ENCODE measurements around the gene CYP3A5. TPM values are rescaled to one million over a fixed set of nuclear protein-coding genes. Genes with fewer than 3 reads are reported as not detected.

Gene CYP3A5
- polyA plus RNA-seq, 1 donor (not counting 4 experiments of a cell fraction or from before 2014, with no cell fraction given) = 3.4 TPM

DNA sequence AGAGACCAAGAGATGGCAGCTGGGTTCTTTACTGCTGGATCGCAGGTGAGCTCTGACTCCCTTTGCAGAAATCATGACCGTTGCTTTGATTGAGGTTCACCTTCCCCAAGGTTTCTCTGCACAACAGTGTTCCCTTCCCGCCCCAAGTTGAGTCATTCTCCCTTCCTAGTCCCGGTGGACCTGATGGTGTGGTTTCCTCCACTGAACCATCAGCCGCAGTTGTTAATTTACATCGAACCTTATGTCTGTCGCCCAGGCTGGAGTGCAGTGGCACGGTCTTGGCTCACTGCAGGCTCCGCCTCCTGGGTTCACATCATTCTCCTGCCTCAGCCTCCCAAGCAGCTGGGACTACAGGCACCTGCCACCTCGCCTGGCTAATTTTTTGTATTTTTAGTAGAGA is 57.2 kb downstream of the CYP3A5 start:
- no peaks in the 10 kb centered on the region for H3K27me3 ChIP-seq (ENCODE audit: control insufficient read depth, extremely low read depth, insufficient read depth, low read length)
- no peak overlapping the region for H3K9ac ChIP-seq (ENCODE audit: control insufficient read depth, extremely low read depth, insufficient read depth, low read length)
- H2AFZ ChIP-seq (ENCODE audit: control insufficient read depth, low read length) = no peak overlapping the region
- no peaks in the 10 kb centered on the region for H4K20me1 ChIP-seq (ENCODE audit: control insufficient read depth, extremely low read depth, insufficient read depth, low read length)
- H3K4me3 ChIP-seq (ENCODE audit: control insufficient read depth in 2 of 3, extremely low read depth in 1 of 3, insufficient read depth in 2 of 3, low read depth in 1 of 3, low read length in 3 of 3) = no peak overlapping the region
- dilution Hi-C loops (cut with MboI; ENCODE audit: extremely low pct_ligation_motif_present, low sequenced_read_pairs) = no loop called here
- peak overlapping the region; percentile 65 for H3K27ac ChIP-seq (ENCODE audit: control insufficient read depth, insufficient read depth, low read length)
- H3K4me2 ChIP-seq (ENCODE audit: control insufficient read depth, extremely low read depth, insufficient read depth, low read depth, low read length) = peak overlapping the region; percentile 77
- peak; percentile 79 for FAIRE-seq
- DNase-seq (ENCODE audit: low read depth, low spot score) = no peak
- peaks cover 55 to 70% of the 10 kb centered on the region in 2 experiments for H3K36me3 ChIP-seq (ENCODE audit: control insufficient read depth in 2 of 2, extremely low read depth in 1 of 2, insufficient read depth in 2 of 2, low read length in 2 of 2)
- H3K9me3 ChIP-seq (ENCODE audit: control insufficient read depth, low read depth, low read length) = no peaks in the 10 kb centered on the region
- TF ChIP-seq CTCF (optimal IDR thresholded peaks at IDR 0.05 in 1 of 3, IDR thresholded peaks at IDR 0.05 in 1 of 3, conservative IDR thresholded peaks at IDR 0.05 in 1 of 3; ENCODE audit: extremely low read depth in 1 of 3, insufficient read depth in 2 of 3, low read length in 3 of 3) = peak in 1 of 3 experiments; percentile 23
- no peak for TF ChIP-seq EZH2 (IDR thresholded peaks at IDR 0.05; ENCODE audit: low read length)
- H3K9me1 ChIP-seq (ENCODE audit: control insufficient read depth, extremely low read depth, insufficient read depth, low read length) = peaks cover 2% of the 10 kb centered on the region
- H3K79me2 ChIP-seq (ENCODE audit: control insufficient read depth, insufficient read depth, low read length) = peaks cover 56% of the 10 kb centered on the region
- peaks cover 46% of the 10 kb centered on the region for H3K4me1 ChIP-seq (ENCODE audit: control insufficient read depth, extremely low read depth, insufficient read depth, low read length)

DNA sequence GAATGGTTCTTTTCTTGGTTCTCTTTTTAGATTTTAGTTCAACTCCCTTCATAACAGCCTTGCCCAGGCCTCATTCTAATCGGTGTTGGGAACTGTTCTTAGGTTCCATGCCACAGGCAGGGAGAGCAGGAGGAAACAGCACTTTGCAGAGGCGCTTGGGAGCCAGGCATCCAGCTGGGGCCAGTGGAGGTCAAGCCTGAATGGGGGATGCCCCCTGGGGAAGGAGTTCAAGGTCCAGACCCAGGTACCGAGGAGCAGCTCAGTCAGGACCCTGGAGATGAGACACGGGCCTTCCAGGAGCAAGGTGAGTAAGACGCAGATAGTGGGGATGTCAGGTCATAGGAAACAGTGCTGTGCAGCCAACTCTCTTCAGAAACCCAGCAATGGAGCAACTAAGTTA is 58.5 kb downstream of the CYP3A5 start:
- DNase-seq (ENCODE audit: low read depth, low spot score) = no peak
- Histone ChIP-seq H2AFZ (ENCODE audit: control insufficient read depth, low read length) (no peak overlapping the region), H3K4me3 (ENCODE audit: control insufficient read depth in 2 of 3, extremely low read depth in 1 of 3, insufficient read depth in 2 of 3, low read depth in 1 of 3, low read length in 3 of 3) (no peak overlapping the region), H3K9ac (ENCODE audit: control insufficient read depth, extremely low read depth, insufficient read depth, low read length) (no peak overlapping the region), H4K20me1 (ENCODE audit: control insufficient read depth, extremely low read depth, insufficient read depth, low read length) (no peaks in the 10 kb centered on the region), H3K4me1 (ENCODE audit: control insufficient read depth, extremely low read depth, insufficient read depth, low read length) (peaks cover 49% of the 10 kb centered on the region), H3K4me2 (ENCODE audit: control insufficient read depth, extremely low read depth, insufficient read depth, low read depth, low read length) (no peak overlapping the region), H3K79me2 (ENCODE audit: control insufficient read depth, insufficient read depth, low read length) (peaks cover 62% of the 10 kb centered on the region), H3K9me1 (ENCODE audit: control insufficient read depth, extremely low read depth, insufficient read depth, low read length) (peaks cover 2% of the 10 kb centered on the region), H3K9me3 (ENCODE audit: control insufficient read depth, low read depth, low read length) (no peaks in the 10 kb centered on the region), H3K36me3 (ENCODE audit: control insufficient read depth in 2 of 2, extremely low read depth in 1 of 2, insufficient read depth in 2 of 2, low read length in 2 of 2) (peaks cover 48 to 66% of the 10 kb centered on the region in 2 experiments), H3K27me3 (ENCODE audit: control insufficient read depth, extremely low read depth, insufficient read depth, low read length) (no peaks in the 10 kb centered on the region), H3K27ac (ENCODE audit: control insufficient read depth, insufficient read depth, low read length) (no peak overlapping the region)
- dilution Hi-C loops (cut with MboI; ENCODE audit: extremely low pct_ligation_motif_present, low sequenced_read_pairs) = no loop called here
- TF ChIP-seq CTCF (optimal IDR thresholded peaks at IDR 0.05 in 1 of 3, IDR thresholded peaks at IDR 0.05 in 1 of 3, conservative IDR thresholded peaks at IDR 0.05 in 1 of 3; ENCODE audit: extremely low read depth in 1 of 3, insufficient read depth in 2 of 3, low read length in 3 of 3) = no peak
- TF ChIP-seq EZH2 (IDR thresholded peaks at IDR 0.05; ENCODE audit: low read length) = no peak
- no peak for FAIRE-seq

Measured in keratinocyte (primary cell).